Measurements from ENCODE around the gene BPIFB3. TPM values are rescaled to one million over a fixed set of nuclear protein-coding genes. Genes with fewer than 3 reads are reported as not detected.

BPIFB3 gene
- total and polyA plus RNA-seq, 2 experiments from 2014 or later = not detected

- Mint-ChIP-seq H3K4me3 (no peak overlapping the region), H3K36me3 (ENCODE audit: low read depth) (no peaks in the 10 kb centered on the region), H3K9me3 (no peaks in the 10 kb centered on the region), H3K4me1 (peaks cover 12% of the 10 kb centered on the region), H3K27me3 (ENCODE audit: insufficient read depth, low read depth, poor library complexity) (peaks cover 17% of the 10 kb centered on the region), H3K27ac (no peak overlapping the region)
- H3F3A ChIP-seq (replicated peaks; ENCODE audit: low read depth) = no peaks in the 10 kb centered on the region
- H2AFZ ChIP-seq = no peak overlapping the region
- no peak overlapping the region for H3K4me3 ChIP-seq
- no peak for TF ChIP-seq JUNB (IDR thresholded peaks at IDR 0.05; ENCODE audit: unreplicated experiment)
- ATAC-seq = no peak
- DNase-seq (ENCODE audit: low spot score) = no peak
- no peaks in the 10 kb centered on the region for H4K20me1 ChIP-seq (replicated peaks; ENCODE audit: insufficient read depth)
- H3K79me2 ChIP-seq (replicated peaks; ENCODE audit: insufficient read depth) = no peaks in the 10 kb centered on the region
- H3K36me3 ChIP-seq (ENCODE audit: insufficient read depth) = no peaks in the 10 kb centered on the region
- no peak overlapping the region for H3K4me2 ChIP-seq
- H3K9me2 ChIP-seq (ENCODE audit: insufficient read depth) = no peaks in the 10 kb centered on the region
- H3K4me1 ChIP-seq (ENCODE audit: insufficient read depth) = no peaks in the 10 kb centered on the region
- no peak overlapping the region for H3K27ac ChIP-seq (ENCODE audit: low read depth)
- no peaks in the 10 kb centered on the region for H3K27me3 ChIP-seq (ENCODE audit: insufficient read depth)
These were observed 37.1 kb upstream of the BPIFB3 start for GRCh38 chr20:33016581-33017109.

GRCh38 chr20:33017542-33017941 is 36.2 kb upstream of the BPIFB3 start:
- Mint-ChIP-seq H3K27ac (no peak overlapping the region), H3K4me3 (no peak overlapping the region), H3K9me3 (no peaks in the 10 kb centered on the region), H3K36me3 (ENCODE audit: low read depth) (no peaks in the 10 kb centered on the region), H3K4me1 (peaks cover 12% of the 10 kb centered on the region), H3K27me3 (ENCODE audit: insufficient read depth, low read depth, poor library complexity) (peaks cover 17% of the 10 kb centered on the region)
- H3K36me3 ChIP-seq (ENCODE audit: insufficient read depth) = no peaks in the 10 kb centered on the region
- no peak overlapping the region for H3K27ac ChIP-seq (ENCODE audit: low read depth)
- no peaks in the 10 kb centered on the region for H3K79me2 ChIP-seq (replicated peaks; ENCODE audit: insufficient read depth)
- ATAC-seq (no peak), DNase-seq (ENCODE audit: low spot score) (no peak)
- H3K27me3 ChIP-seq (ENCODE audit: insufficient read depth) = no peaks in the 10 kb centered on the region
- no peaks in the 10 kb centered on the region for H3F3A ChIP-seq (replicated peaks; ENCODE audit: low read depth)
- H3K4me1 ChIP-seq (ENCODE audit: insufficient read depth) = no peaks in the 10 kb centered on the region
- H2AFZ ChIP-seq = no peak overlapping the region
- H3K4me2 ChIP-seq = no peak overlapping the region
- H3K4me3 ChIP-seq = no peak overlapping the region
- no peaks in the 10 kb centered on the region for H4K20me1 ChIP-seq (replicated peaks; ENCODE audit: insufficient read depth)
- TF ChIP-seq EZH2 (IDR thresholded peaks at IDR 0.05; ENCODE audit: low read depth, unreplicated experiment) (no peak), POLR2AphosphoS5 (IDR thresholded peaks at IDR 0.05; ENCODE audit: low read depth) (no peak), JUNB (IDR thresholded peaks at IDR 0.05; ENCODE audit: unreplicated experiment) (no peak)
- H3K9me2 ChIP-seq (ENCODE audit: insufficient read depth) = no peaks in the 10 kb centered on the region

DNA sequence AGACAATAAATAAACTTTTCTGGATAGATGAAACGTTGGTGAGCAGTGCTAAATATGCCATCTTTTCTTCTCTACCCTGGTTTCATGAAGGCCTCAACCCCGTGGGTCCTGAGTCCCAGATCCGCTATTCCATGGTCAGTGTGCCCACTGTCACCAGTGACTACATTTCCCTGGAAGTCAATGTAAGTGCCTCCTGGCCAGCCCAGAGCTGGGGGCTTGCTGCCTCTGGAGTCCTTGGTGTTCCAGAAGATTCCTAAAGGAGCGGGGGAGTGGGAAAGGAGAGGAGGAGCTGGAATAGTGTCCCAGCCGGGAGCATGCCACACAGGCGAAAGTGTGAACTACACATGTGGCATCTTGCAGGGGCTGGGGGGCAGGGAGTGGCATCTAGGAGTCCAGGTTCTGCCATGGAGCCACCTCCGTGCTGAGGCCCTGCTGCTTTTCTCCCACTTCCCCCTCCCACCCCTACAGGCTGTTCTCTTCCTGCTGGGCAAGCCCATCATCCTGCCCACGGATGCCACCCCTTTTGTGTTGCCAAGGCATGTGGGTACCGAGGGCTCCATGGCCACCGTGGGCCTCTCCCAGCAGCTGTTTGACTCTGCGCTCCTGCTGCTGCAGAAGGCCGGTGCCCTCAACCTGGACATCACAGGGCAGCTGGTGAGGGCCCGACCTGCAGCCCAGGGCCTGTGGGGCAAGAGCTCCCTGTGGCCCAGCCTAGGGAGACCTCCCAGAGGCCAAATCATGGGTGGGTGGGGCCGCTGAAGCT is 35.4 kb upstream of the BPIFB3 start:
- no peaks in the 10 kb centered on the region for H3K4me1 ChIP-seq (ENCODE audit: insufficient read depth)
- H3F3A ChIP-seq (replicated peaks; ENCODE audit: low read depth) = no peaks in the 10 kb centered on the region
- Mint-ChIP-seq H3K9me3 (no peaks in the 10 kb centered on the region), H3K36me3 (ENCODE audit: low read depth) (no peaks in the 10 kb centered on the region), H3K27ac (no peak overlapping the region), H3K4me1 (peaks cover 12% of the 10 kb centered on the region), H3K27me3 (ENCODE audit: insufficient read depth, low read depth, poor library complexity) (peaks cover 14% of the 10 kb centered on the region), H3K4me3 (no peak overlapping the region)
- H2AFZ ChIP-seq = no peak overlapping the region; the same call in 1 of the 2 replicates
- no peaks in the 10 kb centered on the region for H4K20me1 ChIP-seq (replicated peaks; ENCODE audit: insufficient read depth)
- no peaks in the 10 kb centered on the region for H3K79me2 ChIP-seq (replicated peaks; ENCODE audit: insufficient read depth)
- H3K4me3 ChIP-seq = no peak overlapping the region
- H3K4me2 ChIP-seq = no peak overlapping the region
- DNase-seq (ENCODE audit: low spot score) (no peak), ATAC-seq (no peak)
- no peak overlapping the region for H3K27ac ChIP-seq (ENCODE audit: low read depth)
- no peaks in the 10 kb centered on the region for H3K27me3 ChIP-seq (ENCODE audit: insufficient read depth)
- no peaks in the 10 kb centered on the region for H3K9me2 ChIP-seq (ENCODE audit: insufficient read depth)
- TF ChIP-seq ETS1 (IDR thresholded peaks at IDR 0.05) (no peak), STAT1 (IDR thresholded peaks at IDR 0.05; ENCODE audit: unreplicated experiment) (no peak), CREB1 (CRISPR knock-in tag; IDR thresholded peaks at IDR 0.05; ENCODE audit: low read depth) (no peak), ZNF331 (CRISPR knock-in tag; IDR thresholded peaks at IDR 0.05; ENCODE audit: low read depth) (no peak), JUNB (IDR thresholded peaks at IDR 0.05; ENCODE audit: unreplicated experiment) (no peak)
- TF ChIP-seq, protein P1, sequence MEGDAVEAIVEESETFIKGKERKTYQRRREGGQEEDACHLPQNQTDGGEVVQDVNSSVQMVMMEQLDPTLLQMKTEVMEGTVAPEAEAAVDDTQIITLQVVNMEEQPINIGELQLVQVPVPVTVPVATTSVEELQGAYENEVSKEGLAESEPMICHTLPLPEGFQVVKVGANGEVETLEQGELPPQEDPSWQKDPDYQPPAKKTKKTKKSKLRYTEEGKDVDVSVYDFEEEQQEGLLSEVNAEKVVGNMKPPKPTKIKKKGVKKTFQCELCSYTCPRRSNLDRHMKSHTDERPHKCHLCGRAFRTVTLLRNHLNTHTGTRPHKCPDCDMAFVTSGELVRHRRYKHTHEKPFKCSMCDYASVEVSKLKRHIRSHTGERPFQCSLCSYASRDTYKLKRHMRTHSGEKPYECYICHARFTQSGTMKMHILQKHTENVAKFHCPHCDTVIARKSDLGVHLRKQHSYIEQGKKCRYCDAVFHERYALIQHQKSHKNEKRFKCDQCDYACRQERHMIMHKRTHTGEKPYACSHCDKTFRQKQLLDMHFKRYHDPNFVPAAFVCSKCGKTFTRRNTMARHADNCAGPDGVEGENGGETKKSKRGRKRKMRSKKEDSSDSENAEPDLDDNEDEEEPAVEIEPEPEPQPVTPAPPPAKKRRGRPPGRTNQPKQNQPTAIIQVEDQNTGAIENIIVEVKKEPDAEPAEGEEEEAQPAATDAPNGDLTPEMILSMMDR (conservative IDR thresholded peaks at IDR 0.05; ENCODE audit: low read depth in 2 of 2) = no peak
- H3K36me3 ChIP-seq (ENCODE audit: insufficient read depth) = no peaks in the 10 kb centered on the region

All from GM23338 (cell line).